Stomach (tissue), 9 donors: Measurements from ENCODE around the gene RALGAPA2. TPM values are rescaled to one million over a fixed set of nuclear protein-coding genes. Genes with fewer than 3 reads are reported as not detected.

Source experiments
- DNase-seq, 2 donors: peaks; one replicate each; pipeline versions ENCODE4 v3.0.0 to v3.0.0-alpha.2; 2013 to 2019
- H3K27ac ChIP-seq, 5 donors: fragments of 200-600 bp in 4 of 5; sonication (generic) in 4 of 5; one replicate each; pipeline ENCODE4 v1.5.1; 2013 to 2019; ENCODE audit warnings: mild to moderate bottlenecking in 1 of 5, moderate library complexity in 1 of 5
- H3K27me3 ChIP-seq, 3 donors: fragments of 200-600 bp; sonication (generic); one replicate each; pipeline ENCODE4 v1.5.1; 2017 to 2019; ENCODE audit warnings: mixed run types in 1 of 3
- H3K36me3 ChIP-seq, 4 donors: fragments of 200-600 bp; sonication (generic); 1 replicate in 3 of 4; 2 replicates in 1 of 4; pipeline ENCODE4 v1.5.1; 2016 to 2019
- H3K4me1 ChIP-seq, 4 donors: fragments of 200-600 bp; sonication (generic); one replicate each; pipeline ENCODE4 v1.5.1; 2016 to 2019
- H3K4me3 ChIP-seq, 4 donors: fragments of 200-600 bp; sonication (generic) in 3 of 4; one replicate each; pipeline ENCODE4 v1.5.1; 2016 to 2019; ENCODE audit warnings: mild to moderate bottlenecking in 1 of 4
- H3K9me3 ChIP-seq, 4 donors: fragments of 200-600 bp; sonication (generic); one replicate each; pipeline ENCODE4 v1.5.1; 2016 to 2019
- EP300 ChIP-seq: sonication (generic); formaldehyde crosslinking; IDR thresholded peaks from one replicate; pipeline ENCODE4 v1.6.1; 2017; ENCODE audit warnings: antibody characterized with exemption
- POLR2A ChIP-seq, 4 donors: fragments of 450-650 bp; IDR thresholded peaks; one replicate each; pipeline ENCODE4 v1.6.1; 2016; ENCODE audit warnings: antibody characterized with exemption in 4 of 4, control low read depth in 2 of 4, mild to moderate bottlenecking in 1 of 4, moderate library complexity in 1 of 4
- POLR2AphosphoS5 ChIP-seq, 3 donors: sonication (generic); formaldehyde crosslinking; IDR thresholded peaks; one replicate each; pipeline ENCODE4 v1.6.1; 2016; ENCODE audit warnings: antibody characterized with exemption in 3 of 3
- WGBS, 5 donors: extraction: QIAGEN DNeasy Blood & Tissue Kit in 3 of 5; methylation state at CpG; one replicate each; pipeline versions ENCODE4 v1.1.5 to v1.1.7; 2013 to 2018; 5-methylcytosine and 5-hydroxymethylcytosine counted together
- intact Hi-C: fragments of 100-400 bp; cut with DNase I; formaldehyde crosslinking; loops from one replicate; pipeline ENCODE4 v1.15.1; 2023; ENCODE audit warnings: low total_unique reads
- polyA plus RNA-seq, 3 donors: library from polyadenylated mRNA; stranded (reverse); fragments of 200-250 nt; gene quantifications; one replicate each; pipeline ENCODE4 v1.2.3, GENCODE V29; 2013
- total RNA-seq, 5 donors: library from RNA; depleted of rRNA; stranded (reverse); fragments of >200 nt; gene quantifications; one replicate each; pipeline versions ENCODE4 v1.1.0 to v1.2.3, GENCODE V29; 2014 to 2016
- TF ChIP-seq, protein P1 (sequence below), 7 experiments: fragments of 450-650 bp in 4 of 7; fragments of 200-600 bp in 3 of 7; sonication (generic) in 3 of 7; IDR thresholded peaks; one replicate each; pipeline ENCODE4 v1.5.1; 2016 to 2019; ENCODE audit warnings: antibody characterized with exemption in 7 of 7, control low read depth in 2 of 7, mild to moderate bottlenecking in 1 of 7
- donor health status: healthy with polysubstance abuse.
- donor health status: Bipolar disorder and iron deficiency.
- donor health status: healthy.

The RALGAPA2 gene
- total and polyA plus RNA-seq, 8 donors: 4.3 to 159 (median 48.7) TPM

DNA sequence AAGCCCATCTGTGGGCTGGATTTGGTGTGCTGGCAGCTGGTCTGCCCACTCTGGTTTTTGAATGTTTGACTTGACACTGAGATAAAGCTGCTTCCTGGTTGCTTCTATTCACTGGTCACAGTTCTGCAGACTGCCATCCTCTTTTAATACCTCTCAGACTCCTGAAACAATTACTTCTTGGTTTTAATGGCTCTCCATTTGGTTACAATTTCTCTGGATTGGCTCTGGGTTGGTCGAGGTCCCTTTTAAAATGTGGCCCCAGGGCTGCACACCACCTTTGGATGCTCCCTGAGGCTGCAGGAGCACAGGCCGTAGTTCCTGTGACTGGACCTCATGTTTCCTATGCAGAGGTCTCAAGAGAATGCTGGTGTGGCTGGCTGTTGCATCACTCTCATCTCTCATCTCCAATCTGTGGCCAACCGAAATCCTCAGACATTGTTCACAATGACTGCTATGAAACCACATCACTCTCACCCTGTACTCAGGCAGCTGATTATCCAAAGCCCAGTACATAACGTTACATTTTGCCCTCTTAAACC is 246.0 kb downstream of the RALGAPA2 start:
- intact Hi-C loops: no loop called here
- 68 to 85% (median 78%) methylated on average over 4 of the region's 4 CpGs for WGBS, 5 donors
- H3K9me3 ChIP-seq: no peaks in the 10 kb centered on the region
- H3K27me3 ChIP-seq: no peaks in the 10 kb centered on the region
- DNase-seq: no peak
- no peak overlapping the region for H3K27ac ChIP-seq
- H3K36me3 ChIP-seq: peaks cover 0 to 46% (median 28%) of the 10 kb centered on the region in 4 donors
- H3K4me1 ChIP-seq: no peaks in the 10 kb centered on the region
- TF ChIP-seq EP300 (no peak), POLR2A (IDR thresholded peaks at IDR 0.05) (no peak), POLR2AphosphoS5 (IDR thresholded peaks at IDR 0.05) (no peak)
- TF ChIP-seq, protein P1, sequence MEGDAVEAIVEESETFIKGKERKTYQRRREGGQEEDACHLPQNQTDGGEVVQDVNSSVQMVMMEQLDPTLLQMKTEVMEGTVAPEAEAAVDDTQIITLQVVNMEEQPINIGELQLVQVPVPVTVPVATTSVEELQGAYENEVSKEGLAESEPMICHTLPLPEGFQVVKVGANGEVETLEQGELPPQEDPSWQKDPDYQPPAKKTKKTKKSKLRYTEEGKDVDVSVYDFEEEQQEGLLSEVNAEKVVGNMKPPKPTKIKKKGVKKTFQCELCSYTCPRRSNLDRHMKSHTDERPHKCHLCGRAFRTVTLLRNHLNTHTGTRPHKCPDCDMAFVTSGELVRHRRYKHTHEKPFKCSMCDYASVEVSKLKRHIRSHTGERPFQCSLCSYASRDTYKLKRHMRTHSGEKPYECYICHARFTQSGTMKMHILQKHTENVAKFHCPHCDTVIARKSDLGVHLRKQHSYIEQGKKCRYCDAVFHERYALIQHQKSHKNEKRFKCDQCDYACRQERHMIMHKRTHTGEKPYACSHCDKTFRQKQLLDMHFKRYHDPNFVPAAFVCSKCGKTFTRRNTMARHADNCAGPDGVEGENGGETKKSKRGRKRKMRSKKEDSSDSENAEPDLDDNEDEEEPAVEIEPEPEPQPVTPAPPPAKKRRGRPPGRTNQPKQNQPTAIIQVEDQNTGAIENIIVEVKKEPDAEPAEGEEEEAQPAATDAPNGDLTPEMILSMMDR (IDR thresholded peaks at IDR 0.05): no peak
- H3K4me3 ChIP-seq: no peak overlapping the region

DNA sequence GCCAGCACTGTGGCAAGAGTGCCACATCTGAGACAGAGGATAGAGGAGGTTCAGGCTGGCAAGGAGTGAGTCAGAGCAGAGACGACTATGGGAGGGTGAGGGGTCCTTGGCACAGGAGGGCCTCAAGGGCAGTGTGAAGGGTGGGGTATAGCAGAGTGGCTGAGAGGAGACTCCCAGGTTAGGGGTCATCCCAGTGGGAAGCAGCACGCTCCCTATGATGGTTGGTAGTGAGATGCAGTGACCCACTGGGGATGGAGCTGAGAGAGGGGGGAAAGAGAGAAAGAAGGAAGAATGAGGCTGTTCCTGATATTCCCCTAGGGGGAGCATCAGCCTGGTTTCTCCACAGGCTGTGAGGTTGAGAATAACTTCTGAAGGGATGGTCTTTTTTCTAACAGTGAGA is 247.2 kb downstream of the RALGAPA2 start:
- WGBS, 5 donors: 83 to 92% (median 88%) methylated on average over 2 of the region's 2 CpGs
- TF ChIP-seq POLR2A (IDR thresholded peaks at IDR 0.05) (no peak), POLR2AphosphoS5 (IDR thresholded peaks at IDR 0.05) (no peak)
- TF ChIP-seq, protein P1 (IDR thresholded peaks at IDR 0.05): no peak

DNA sequence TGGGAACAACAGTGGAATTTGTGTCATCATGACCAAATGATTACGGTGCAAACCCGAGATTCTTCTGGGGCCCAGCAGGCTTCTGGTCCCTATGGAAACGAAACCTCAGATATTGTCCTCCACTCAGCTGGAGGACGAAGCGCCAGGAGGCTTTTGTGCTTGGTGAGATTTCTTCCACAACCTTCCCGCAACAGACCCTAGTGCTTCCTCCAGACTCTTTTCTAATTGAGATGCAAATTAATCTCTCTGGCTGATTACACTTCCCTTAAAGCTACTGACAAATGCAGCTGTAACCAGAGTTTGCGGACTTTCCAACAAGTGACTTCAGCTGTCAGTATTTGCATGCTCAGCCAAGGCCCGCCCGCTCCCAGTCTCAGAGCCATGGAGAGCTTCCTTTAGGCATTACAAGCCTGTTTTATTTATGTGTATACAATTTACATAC is 248.5 kb downstream of the RALGAPA2 start:
- peaks cover 0 to 35% (median 26%) of the 10 kb centered on the region in 4 donors for H3K36me3 ChIP-seq
- no peak overlapping the region for H3K27ac ChIP-seq
- no peak overlapping the region for H3K4me3 ChIP-seq
- DNase-seq: peak in 1 of 2 donors; percentile 51
- no peaks in the 10 kb centered on the region for H3K27me3 ChIP-seq
- H3K4me1 ChIP-seq: no peaks in the 10 kb centered on the region
- no peaks in the 10 kb centered on the region for H3K9me3 ChIP-seq
- WGBS, 5 donors: 75 to 82% (median 79%) methylated on average over 9 of the region's 9 CpGs
- intact Hi-C loops: no loop called here
- TF ChIP-seq EP300 (no peak), POLR2A (IDR thresholded peaks at IDR 0.05) (no peak), POLR2AphosphoS5 (IDR thresholded peaks at IDR 0.05) (no peak)
- TF ChIP-seq, protein P1 (IDR thresholded peaks at IDR 0.05): no peak

More for the DNA sequence above, 247.2 kb downstream of the RALGAPA2 start:
- Histone ChIP-seq H3K4me3 (no peak overlapping the region), H3K27me3 (no peaks in the 10 kb centered on the region), H3K36me3 (peaks cover 0 to 36% (median 25%) of the 10 kb centered on the region in 4 donors), H3K9me3 (no peaks in the 10 kb centered on the region), H3K27ac (no peak overlapping the region), H3K4me1 (no peaks in the 10 kb centered on the region)
- intact Hi-C loops: no loop called here
- DNase-seq: no peak

DNA sequence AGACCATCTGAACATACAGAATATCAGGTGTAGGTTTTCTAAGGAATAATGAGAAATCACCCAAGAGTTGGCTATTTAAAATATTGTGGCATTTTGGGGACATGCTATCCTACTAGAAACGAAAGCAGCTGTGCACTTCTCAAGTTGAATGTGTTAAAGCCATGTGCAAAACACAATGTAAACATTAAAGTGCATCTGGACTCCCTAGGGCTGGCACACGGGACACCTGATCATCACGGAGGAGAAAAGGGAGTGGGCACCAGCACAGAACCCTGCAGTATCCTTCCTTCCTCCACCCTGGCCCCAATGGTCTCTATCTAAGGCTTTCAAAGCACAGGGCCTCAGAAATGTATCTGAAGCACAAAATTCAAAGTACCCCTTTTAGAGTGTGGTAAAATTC is 250.3 kb downstream of the RALGAPA2 start:
- intact Hi-C loops: no loop called here
- 45 to 73% (median 60%) methylated on average over 3 of the region's 3 CpGs for WGBS, 5 donors
- H3K36me3 ChIP-seq: peaks cover 0 to 26% (median 25%) of the 10 kb centered on the region in 4 donors
- no peak for DNase-seq
- no peak overlapping the region for H3K4me3 ChIP-seq
- H3K27me3 ChIP-seq: no peaks in the 10 kb centered on the region
- no peak for TF ChIP-seq EP300
- TF ChIP-seq POLR2A (IDR thresholded peaks at IDR 0.05): no peak
- no peak for TF ChIP-seq POLR2AphosphoS5 (IDR thresholded peaks at IDR 0.05)
- TF ChIP-seq, protein P1 (IDR thresholded peaks at IDR 0.05): no peak
- no peak overlapping the region for H3K27ac ChIP-seq
- no peaks in the 10 kb centered on the region for H3K9me3 ChIP-seq
- peaks cover 0 to 5% (median under 1%) of the 10 kb centered on the region in 4 donors for H3K4me1 ChIP-seq
